Testis (tissue), 3 donors: ENCODE measurements around the gene SPRED1. TPM values are rescaled to one million over a fixed set of nuclear protein-coding genes. Genes with fewer than 3 reads are reported as not detected.
"Not testable (repeated sequence)": the region's sequence is repeated elsewhere in the genome, so short reads cannot be mapped to it uniquely, and the experiment has no call there.

Experiments used
- DNase-seq: peaks from one replicate; pipeline ENCODE4 v3.0.0-alpha.2; 2019
- H3K27ac ChIP-seq, 2 donors: fragments of 200-600 bp; sonication (generic); one replicate each; pipeline ENCODE4 v1.5.1; 2019
- H3K27me3 ChIP-seq: fragments of 200-600 bp; sonication (generic); one replicate; pipeline ENCODE4 v1.5.1; 2019
- H3K36me3 ChIP-seq: fragments of 200-600 bp; sonication (generic); one replicate; pipeline ENCODE4 v1.5.1; 2017; ENCODE audit warnings: low read depth; ENCODE audit errors: missing control alignments
- H3K4me1 ChIP-seq: fragments of 200-600 bp; sonication (generic); one replicate; pipeline ENCODE4 v1.5.1; 2019
- H3K4me3 ChIP-seq, 2 donors: fragments of 200-600 bp; sonication (generic); one replicate each; pipeline ENCODE4 v1.5.1; 2017 to 2019
- H3K9me3 ChIP-seq: fragments of 200-600 bp; sonication (generic); one replicate; pipeline ENCODE4 v1.5.1; 2017
- POLR2A ChIP-seq: fragments of 450-650 bp; IDR thresholded peaks from one replicate; pipeline ENCODE4 v1.6.1; 2017; ENCODE audit warnings: antibody characterized with exemption, mild to moderate bottlenecking, moderate library complexity
- WGBS, 2 donors: methylation state at CpG; one replicate each; pipeline ENCODE4 v1.1.5; 2018; 5-methylcytosine and 5-hydroxymethylcytosine counted together
- intact Hi-C: fragments of 100-400 bp; cut with DNase I; formaldehyde crosslinking; loops from one replicate; pipeline ENCODE4 v1.15.1; 2023; ENCODE audit warnings: low total_unique reads
- polyA plus RNA-seq: library from polyadenylated mRNA; stranded (reverse); fragments of 350-450 nt; fragmentation: Illumina TruSeq; extraction: RNeasy Lipid Tissue Mini Kit (QIAGEN cat#74804); gene quantifications from one replicate; pipeline ENCODE4 v1.2.3, GENCODE V29; 2014; ENCODE audit warnings: low read depth, low replicate concordance; ENCODE audit not compliant: insufficient read depth
- total RNA-seq, 2 donors: library from RNA; depleted of rRNA; stranded (reverse); fragments of >200 nt; gene quantifications; one replicate each; pipeline ENCODE4 v1.2.3, GENCODE V29; 2016
- TF ChIP-seq, protein P1 (sequence below), 3 experiments: fragments of 450-650 bp in 2 of 3; fragments of 200-600 bp in 1 of 3; sonication (generic) in 1 of 3; IDR thresholded peaks; one replicate each; pipeline ENCODE4 v1.5.1; 2016 to 2019; ENCODE audit warnings: antibody characterized with exemption in 3 of 3, mild to moderate bottlenecking in 2 of 3, moderate library complexity in 1 of 3

Gene SPRED1
- total and polyA plus RNA-seq, 3 donors from 2014 or later: 9.3 to 14.2 (median 12.9) TPM

DNA sequence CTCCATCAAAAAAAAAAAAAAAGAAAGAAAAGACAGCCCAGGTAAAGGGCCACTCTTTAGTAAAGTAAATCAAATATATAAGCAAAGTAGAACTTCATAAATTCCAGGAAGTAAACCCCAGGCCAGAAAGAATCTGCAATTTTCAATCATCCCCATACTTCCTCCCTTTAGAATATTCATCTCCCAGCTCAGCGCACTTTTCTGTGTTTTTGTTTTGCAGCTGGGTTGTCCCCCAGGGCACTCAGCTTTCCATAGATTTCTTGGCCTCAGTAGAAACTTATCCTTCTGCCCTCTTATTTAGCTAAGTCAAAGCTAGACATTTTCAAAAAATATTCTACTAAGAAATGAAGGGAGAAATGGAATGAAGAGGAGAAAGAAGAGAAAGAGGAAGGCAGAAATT is 24.0 kb upstream of the SPRED1 start:
- no peaks in the 10 kb centered on the region for H3K27me3 ChIP-seq
- no peak overlapping the region for H3K4me3 ChIP-seq
- 93 to 94% methylated on average over 1 of the region's 1 CpG for WGBS, 2 donors
- no peaks in the 10 kb centered on the region for H3K9me3 ChIP-seq
- intact Hi-C loops: no loop called here
- H3K4me1 ChIP-seq: no peaks in the 10 kb centered on the region
- no peaks in the 10 kb centered on the region for H3K36me3 ChIP-seq
- no peak for DNase-seq
- H3K27ac ChIP-seq: no peak overlapping the region
- TF ChIP-seq, protein P1, sequence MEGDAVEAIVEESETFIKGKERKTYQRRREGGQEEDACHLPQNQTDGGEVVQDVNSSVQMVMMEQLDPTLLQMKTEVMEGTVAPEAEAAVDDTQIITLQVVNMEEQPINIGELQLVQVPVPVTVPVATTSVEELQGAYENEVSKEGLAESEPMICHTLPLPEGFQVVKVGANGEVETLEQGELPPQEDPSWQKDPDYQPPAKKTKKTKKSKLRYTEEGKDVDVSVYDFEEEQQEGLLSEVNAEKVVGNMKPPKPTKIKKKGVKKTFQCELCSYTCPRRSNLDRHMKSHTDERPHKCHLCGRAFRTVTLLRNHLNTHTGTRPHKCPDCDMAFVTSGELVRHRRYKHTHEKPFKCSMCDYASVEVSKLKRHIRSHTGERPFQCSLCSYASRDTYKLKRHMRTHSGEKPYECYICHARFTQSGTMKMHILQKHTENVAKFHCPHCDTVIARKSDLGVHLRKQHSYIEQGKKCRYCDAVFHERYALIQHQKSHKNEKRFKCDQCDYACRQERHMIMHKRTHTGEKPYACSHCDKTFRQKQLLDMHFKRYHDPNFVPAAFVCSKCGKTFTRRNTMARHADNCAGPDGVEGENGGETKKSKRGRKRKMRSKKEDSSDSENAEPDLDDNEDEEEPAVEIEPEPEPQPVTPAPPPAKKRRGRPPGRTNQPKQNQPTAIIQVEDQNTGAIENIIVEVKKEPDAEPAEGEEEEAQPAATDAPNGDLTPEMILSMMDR (IDR thresholded peaks at IDR 0.05): no peak
- no peak for TF ChIP-seq POLR2A

DNA sequence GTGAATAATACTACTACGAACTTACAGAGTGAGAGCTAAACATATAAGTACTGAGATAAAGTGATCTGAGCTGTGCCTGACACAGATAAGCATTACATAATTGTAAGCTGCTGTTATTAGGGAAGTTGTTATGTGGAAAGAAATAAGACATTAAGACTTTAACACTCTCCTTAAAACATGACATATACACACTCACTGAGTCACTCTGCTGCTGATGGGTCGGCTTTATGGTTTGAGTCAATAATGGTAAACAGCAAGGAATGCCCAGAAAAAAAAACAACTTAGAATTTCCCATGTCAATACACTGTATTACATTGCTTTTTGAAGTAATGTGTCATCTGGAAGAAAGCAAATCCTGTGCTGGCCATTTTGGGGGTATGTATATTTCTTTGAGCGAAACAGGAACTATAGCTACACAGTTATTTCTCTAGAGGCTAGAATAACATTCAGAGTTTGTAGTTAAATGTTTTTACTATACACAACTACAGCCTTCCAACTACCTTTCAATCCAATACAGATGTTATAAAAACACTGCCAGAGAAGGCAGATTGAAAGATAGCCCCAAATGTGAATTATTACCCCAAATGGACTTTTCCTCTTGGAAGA is 22.8 kb upstream of the SPRED1 start:
- no peaks in the 10 kb centered on the region for H3K36me3 ChIP-seq
- no peaks in the 10 kb centered on the region for H3K9me3 ChIP-seq
- DNase-seq: no peak
- H3K4me1 ChIP-seq: no peaks in the 10 kb centered on the region
- H3K27ac ChIP-seq: no peak overlapping the region
- TF ChIP-seq, protein P1 (IDR thresholded peaks at IDR 0.05): no peak
- TF ChIP-seq POLR2A: no peak
- 87 to 92% methylated on average over 3 of the region's 3 CpGs for WGBS, 2 donors
- no peaks in the 10 kb centered on the region for H3K27me3 ChIP-seq
- intact Hi-C loops: no loop called here
- no peak overlapping the region for H3K4me3 ChIP-seq

DNA sequence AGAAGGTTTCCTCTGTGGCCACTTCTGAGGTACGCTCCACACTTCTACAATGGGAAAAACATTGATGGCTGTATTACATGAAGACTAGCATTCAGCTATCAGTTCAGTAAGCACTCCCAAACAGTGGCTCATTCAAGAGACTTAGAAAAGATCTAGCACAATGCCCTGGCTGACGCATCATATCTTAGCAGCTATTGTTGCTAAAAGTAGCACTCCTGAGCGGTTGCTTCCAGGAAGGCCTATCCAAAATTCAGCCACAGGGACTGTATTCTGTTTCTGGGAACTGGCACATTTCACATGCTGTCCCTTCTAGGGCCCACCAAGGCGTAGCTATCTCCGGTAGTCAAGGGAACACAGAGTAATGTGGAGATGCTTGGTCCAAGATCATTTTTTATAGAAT is 21.2 kb upstream of the SPRED1 start:
- no peaks in the 10 kb centered on the region for H3K4me1 ChIP-seq
- no peak overlapping the region for H3K27ac ChIP-seq
- H3K36me3 ChIP-seq: no peaks in the 10 kb centered on the region
- DNase-seq: peak; percentile 33
- no peaks in the 10 kb centered on the region for H3K9me3 ChIP-seq
- no peak for TF ChIP-seq POLR2A
- TF ChIP-seq, protein P1 (IDR thresholded peaks at IDR 0.05): no peak
- H3K27me3 ChIP-seq: no peaks in the 10 kb centered on the region
- no peak overlapping the region for H3K4me3 ChIP-seq
- WGBS, 2 donors: 61 to 86% methylated on average over 5 of the region's 5 CpGs
- intact Hi-C loops: no loop called here

DNA sequence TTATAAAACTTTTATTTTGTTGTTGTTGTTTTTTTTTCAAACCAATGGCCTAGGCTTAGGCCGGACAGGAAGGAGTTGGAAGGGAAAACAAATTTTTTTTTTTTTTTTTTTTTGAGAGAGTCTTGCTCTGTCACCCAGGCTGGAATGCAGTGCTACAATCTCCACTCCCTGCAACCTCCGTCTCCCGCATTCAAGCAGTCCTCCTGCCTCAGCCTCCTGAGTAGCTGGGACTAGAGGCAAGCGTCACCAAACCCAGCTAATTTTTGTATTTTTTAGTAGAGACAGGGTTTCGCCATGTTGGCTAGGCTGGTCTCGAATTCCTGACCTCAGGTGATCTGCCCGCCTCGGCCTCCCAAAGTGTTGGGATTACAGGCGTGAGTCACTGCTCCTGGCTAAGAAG is 15.6 kb upstream of the SPRED1 start:
- H3K27me3 ChIP-seq, DNase-seq, H3K4me1 ChIP-seq, H3K9me3 ChIP-seq, H3K36me3 ChIP-seq, intact Hi-C loops, H3K4me3 ChIP-seq, H3K27ac ChIP-seq: not testable (repeated sequence)
- WGBS, 2 donors: 94 to 96% methylated on average over 9 of the region's 9 CpGs

DNA sequence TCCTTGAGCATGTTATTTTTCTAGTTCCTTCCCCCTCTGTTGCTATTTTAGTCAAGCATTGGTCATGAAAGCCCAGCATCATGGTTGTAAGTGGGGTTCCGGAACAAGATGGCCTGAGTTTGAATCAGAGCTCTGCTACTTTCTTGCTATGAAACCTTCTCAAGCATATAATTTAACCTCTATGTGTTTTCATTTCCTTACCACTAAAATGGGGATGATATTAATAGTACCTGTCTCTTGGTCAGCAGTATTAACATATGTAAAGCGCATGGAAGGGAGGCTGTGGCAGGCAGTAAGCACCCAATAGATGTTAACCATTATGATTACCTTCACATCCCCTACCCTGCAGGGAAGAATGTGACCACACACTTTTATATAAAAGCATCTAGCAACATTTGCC is 14.3 kb upstream of the SPRED1 start:
- no peaks in the 10 kb centered on the region for H3K36me3 ChIP-seq
- no peak overlapping the region for H3K4me3 ChIP-seq
- DNase-seq: no peak
- no peaks in the 10 kb centered on the region for H3K9me3 ChIP-seq
- no peaks in the 10 kb centered on the region for H3K4me1 ChIP-seq
- intact Hi-C loops: no loop called here
- WGBS, 2 donors: 95% methylated on average over 2 of the region's 2 CpGs
- no peaks in the 10 kb centered on the region for H3K27me3 ChIP-seq
- TF ChIP-seq, protein P1 (IDR thresholded peaks at IDR 0.05): no peak
- no peak for TF ChIP-seq POLR2A
- no peak overlapping the region for H3K27ac ChIP-seq
